ENCODE measurements around the gene KCNIP2. TPM values are rescaled to one million over a fixed set of nuclear protein-coding genes. Genes with fewer than 3 reads are reported as not detected.

KCNIP2 gene
- total RNA-seq, 1 donor from 2014 or later: 3.0 TPM

- ATAC-seq: no peak
- peak overlapping the region; percentile 58 for H3K4me3 ChIP-seq
- intact Hi-C loops (cut with DNase I): no loop called here
- H3K27ac ChIP-seq: no peak overlapping the region
- DNase-seq: peak; percentile 76
- TF ChIP-seq, protein P1, sequence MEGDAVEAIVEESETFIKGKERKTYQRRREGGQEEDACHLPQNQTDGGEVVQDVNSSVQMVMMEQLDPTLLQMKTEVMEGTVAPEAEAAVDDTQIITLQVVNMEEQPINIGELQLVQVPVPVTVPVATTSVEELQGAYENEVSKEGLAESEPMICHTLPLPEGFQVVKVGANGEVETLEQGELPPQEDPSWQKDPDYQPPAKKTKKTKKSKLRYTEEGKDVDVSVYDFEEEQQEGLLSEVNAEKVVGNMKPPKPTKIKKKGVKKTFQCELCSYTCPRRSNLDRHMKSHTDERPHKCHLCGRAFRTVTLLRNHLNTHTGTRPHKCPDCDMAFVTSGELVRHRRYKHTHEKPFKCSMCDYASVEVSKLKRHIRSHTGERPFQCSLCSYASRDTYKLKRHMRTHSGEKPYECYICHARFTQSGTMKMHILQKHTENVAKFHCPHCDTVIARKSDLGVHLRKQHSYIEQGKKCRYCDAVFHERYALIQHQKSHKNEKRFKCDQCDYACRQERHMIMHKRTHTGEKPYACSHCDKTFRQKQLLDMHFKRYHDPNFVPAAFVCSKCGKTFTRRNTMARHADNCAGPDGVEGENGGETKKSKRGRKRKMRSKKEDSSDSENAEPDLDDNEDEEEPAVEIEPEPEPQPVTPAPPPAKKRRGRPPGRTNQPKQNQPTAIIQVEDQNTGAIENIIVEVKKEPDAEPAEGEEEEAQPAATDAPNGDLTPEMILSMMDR (IDR thresholded peaks at IDR 0.05): no peak
- no peaks in the 10 kb centered on the region for H3K36me3 ChIP-seq
- H3K4me1 ChIP-seq: peaks cover 22% of the 10 kb centered on the region
- no peaks in the 10 kb centered on the region for H3K9me3 ChIP-seq
- no peaks in the 10 kb centered on the region for H3K27me3 ChIP-seq
These were observed 13.9 kb downstream of the KCNIP2 start for GRCh38 chr10:101829561-101830315.

- H3K9me3 ChIP-seq: no peaks in the 10 kb centered on the region
- H3K27ac ChIP-seq: no peak overlapping the region
- ATAC-seq (no peak), DNase-seq (peak; percentile 64)
- TF ChIP-seq, protein P1 (IDR thresholded peaks at IDR 0.05): no peak
- no peaks in the 10 kb centered on the region for H3K27me3 ChIP-seq
- no peak overlapping the region for H3K4me3 ChIP-seq
- peaks cover 16% of the 10 kb centered on the region for H3K4me1 ChIP-seq
- no peaks in the 10 kb centered on the region for H3K36me3 ChIP-seq
- intact Hi-C loops (cut with DNase I): no loop called here
These were observed 14.6 kb downstream of the KCNIP2 start for GRCh38 chr10:101828766-101829551.

GRCh38 chr10:101827919-101828600 is 15.5 kb downstream of the KCNIP2 start:
- Histone ChIP-seq H3K4me1 (peaks cover 16% of the 10 kb centered on the region), H3K36me3 (no peaks in the 10 kb centered on the region), H3K9me3 (no peaks in the 10 kb centered on the region), H3K27ac (no peak overlapping the region), H3K27me3 (no peaks in the 10 kb centered on the region), H3K4me3 (no peak overlapping the region)
- intact Hi-C loops (cut with DNase I): no loop called here
- TF ChIP-seq, protein P1 (IDR thresholded peaks at IDR 0.05): no peak
- ATAC-seq (no peak), DNase-seq (peak; percentile 39)

GRCh38 chr10:101826852-101827434 is 16.7 kb downstream of the KCNIP2 start:
- no peaks in the 10 kb centered on the region for H3K27me3 ChIP-seq
- H3K4me3 ChIP-seq: no peak overlapping the region
- H3K27ac ChIP-seq: no peak overlapping the region
- TF ChIP-seq, protein P1 (IDR thresholded peaks at IDR 0.05): no peak
- DNase-seq: peak; percentile 35
- no peak for ATAC-seq
- H3K9me3 ChIP-seq: no peaks in the 10 kb centered on the region
- no peaks in the 10 kb centered on the region for H3K36me3 ChIP-seq
- peaks cover 16% of the 10 kb centered on the region for H3K4me1 ChIP-seq
- intact Hi-C loops (cut with DNase I): no loop called here

GRCh38 chr10:101824736-101825135 is 18.9 kb downstream of the KCNIP2 start:
- ATAC-seq (no peak), DNase-seq (no peak)
- intact Hi-C loops (cut with DNase I): no loop called here
- Histone ChIP-seq H3K4me1 (no peaks in the 10 kb centered on the region), H3K9me3 (no peaks in the 10 kb centered on the region), H3K27me3 (no peaks in the 10 kb centered on the region), H3K4me3 (no peak overlapping the region), H3K27ac (no peak overlapping the region), H3K36me3 (no peaks in the 10 kb centered on the region)
- TF ChIP-seq, protein P1 (IDR thresholded peaks at IDR 0.05): no peak
